Fibroblast of skin of left quadriceps (primary cell): Measurements from ENCODE around the gene ERVW-1.
"Not testable (repeated sequence)": the region's sequence is repeated elsewhere in the genome, so short reads cannot be mapped to it uniquely, and the experiment has no call there.

Experiments
- DNase-seq, 2 experiments: peaks; one replicate each; pipeline ENCODE4 v3.0.0-alpha.2; 2013; ENCODE audit warnings: low read depth in 2 of 2

Gene ERVW-1, protein sequence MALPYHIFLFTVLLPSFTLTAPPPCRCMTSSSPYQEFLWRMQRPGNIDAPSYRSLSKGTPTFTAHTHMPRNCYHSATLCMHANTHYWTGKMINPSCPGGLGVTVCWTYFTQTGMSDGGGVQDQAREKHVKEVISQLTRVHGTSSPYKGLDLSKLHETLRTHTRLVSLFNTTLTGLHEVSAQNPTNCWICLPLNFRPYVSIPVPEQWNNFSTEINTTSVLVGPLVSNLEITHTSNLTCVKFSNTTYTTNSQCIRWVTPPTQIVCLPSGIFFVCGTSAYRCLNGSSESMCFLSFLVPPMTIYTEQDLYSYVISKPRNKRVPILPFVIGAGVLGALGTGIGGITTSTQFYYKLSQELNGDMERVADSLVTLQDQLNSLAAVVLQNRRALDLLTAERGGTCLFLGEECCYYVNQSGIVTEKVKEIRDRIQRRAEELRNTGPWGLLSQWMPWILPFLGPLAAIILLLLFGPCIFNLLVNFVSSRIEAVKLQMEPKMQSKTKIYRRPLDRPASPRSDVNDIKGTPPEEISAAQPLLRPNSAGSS

DNA sequence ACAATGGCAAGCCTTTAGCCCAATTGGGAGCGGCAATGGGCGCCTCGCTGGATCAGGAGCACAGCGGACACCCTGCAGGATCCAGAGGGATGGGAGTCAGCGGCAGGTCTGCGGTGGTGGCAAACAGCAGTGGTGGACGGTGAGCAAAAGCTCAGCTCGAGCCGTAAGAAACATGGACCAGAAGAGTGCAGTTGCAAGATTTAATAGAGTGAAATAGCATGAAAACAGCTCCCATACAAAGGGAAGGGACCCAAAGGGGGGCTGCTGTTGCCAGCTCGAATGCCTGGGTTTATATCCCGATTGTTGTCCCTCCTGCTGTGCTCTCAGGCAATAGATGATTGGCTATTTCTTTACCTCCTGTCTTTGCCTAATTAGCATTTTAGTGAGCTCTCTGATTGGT, at the start of gene ERVW-1:
TSS of gene ERVW-1 (minus strand) at position 266 of the 400 bp plus-strand sequence. CDS start 7,565 bp downstream, outside the sequence.
- not testable (repeated sequence) for DNase-seq

DNA sequence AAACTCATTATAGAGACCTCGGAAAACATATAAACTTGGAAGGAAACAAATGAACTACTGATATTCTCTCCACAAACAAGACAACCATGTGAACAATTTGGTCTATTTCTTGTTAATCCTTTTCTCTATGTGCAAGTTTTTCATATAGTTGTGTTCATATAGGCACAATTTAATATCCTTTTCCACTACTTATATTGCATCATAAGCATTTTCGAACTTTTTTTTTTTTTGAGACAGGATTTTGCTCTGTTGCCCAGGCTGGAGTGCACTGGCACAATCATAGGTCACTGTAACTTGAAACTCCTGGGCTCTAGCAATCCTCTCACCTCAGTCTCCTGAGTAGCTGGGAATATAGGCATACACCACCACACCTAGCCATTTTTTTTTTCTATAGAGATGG, 45.4 kb upstream of the ERVW-1 start:
- no peak for DNase-seq

DNA sequence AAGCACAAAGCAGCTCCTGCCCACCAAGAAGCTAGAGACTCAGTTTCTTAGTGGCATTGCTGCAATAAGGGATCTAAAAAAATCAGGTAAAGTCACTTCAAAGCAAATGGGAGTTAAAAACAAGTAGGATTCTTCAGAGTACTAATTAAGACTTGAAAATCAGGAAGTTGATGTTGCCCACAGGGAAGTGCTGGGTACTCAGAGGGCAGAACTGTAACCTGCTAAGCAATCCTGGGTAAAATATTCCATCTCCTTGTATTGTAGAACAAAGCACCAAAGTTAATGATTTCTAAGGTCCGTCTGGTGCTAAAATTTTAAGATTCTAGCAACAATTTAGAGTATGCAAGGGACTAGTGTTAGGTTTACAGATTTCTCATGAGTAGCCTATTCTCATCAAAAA, 42.3 kb upstream of the ERVW-1 start:
- no peak for DNase-seq

DNA sequence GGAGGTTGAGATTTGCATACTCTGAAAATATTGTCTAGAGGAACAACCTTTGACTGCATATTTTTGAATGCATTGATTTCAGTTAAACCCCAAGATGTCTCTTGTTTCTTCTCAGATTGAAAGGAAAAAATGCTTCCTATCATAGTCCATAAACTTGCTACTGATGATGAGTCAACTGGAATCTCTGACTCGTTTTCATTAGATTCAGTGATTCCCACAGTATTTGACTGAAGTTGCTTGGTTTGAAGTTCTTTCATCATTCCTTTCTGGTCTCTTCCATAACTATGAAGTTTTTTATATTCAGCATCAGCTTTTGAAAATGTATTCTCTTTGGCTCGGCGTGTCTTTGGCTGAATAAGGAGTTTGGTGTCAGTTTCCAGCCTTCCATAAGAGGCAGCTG, 39.9 kb upstream of the ERVW-1 start:
- no peak for DNase-seq

DNA sequence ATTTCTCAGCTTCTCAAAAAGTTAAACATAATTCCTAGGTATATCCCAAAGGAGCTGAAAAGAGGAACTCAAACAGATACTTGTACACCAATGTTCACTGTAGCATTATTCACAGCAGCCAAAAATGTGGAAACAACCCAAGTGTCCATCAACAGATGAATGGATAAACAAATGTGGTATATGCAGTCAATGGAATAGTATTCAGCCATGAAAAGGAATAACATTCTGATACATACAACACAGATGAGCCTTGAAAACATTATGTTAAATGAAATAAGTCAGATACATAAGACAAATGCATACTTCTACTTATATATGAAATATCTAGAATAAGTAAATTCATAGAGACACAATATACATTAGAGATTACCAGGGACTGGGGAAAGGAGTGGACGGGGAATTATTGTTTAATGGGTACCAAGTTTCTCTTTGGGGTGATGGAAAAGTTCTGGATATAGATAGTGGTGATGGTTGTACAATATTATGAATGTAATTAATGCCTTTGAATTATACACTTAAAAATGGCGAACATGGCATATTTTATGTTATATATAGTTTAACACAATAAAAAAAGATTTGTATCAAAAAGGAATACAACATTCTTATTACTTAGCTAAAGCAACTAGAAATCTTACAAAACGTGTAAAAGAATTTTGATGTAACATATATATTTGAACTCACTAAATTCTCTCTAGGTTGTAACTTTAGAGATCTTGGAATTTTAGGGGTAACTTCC, 35.6 kb upstream of the ERVW-1 start:
- DNase-seq: no peak

DNA sequence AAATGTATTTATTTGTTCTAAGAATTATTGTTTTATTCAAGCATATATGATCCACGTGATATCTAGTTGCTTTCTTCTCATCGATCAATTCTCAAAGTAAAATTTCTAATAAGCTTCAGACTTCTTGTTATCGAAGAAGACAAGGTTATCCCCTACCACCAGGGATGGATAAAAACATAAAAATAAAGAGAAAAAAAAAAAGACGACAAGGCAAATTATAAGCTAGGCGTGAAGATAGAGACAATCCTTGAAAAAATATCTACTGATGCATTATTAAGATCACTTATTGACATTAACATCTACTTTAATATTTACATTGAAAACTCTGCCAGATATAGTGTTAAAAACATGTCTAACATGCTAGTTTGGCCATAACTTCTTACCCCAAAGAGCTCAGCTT, 31.2 kb upstream of the ERVW-1 start:
- DNase-seq: no peak

DNA sequence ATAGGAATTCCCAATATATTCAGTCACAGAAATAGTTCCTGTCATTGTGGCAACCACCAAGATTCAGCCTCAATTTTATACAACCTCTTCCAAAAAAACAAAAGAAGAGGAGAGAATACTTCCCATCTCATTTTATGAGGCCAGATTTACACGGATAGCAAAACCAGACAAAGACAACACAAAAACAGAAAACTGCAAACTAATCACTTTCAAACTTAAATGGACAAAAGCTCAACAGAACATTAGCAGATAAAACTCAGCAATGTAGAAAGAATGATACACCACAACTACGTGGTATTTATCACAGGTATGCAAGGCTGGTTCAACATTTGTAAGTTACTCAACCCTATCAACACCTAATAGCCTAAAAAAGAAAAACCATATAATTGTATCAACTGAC, 28.6 kb upstream of the ERVW-1 start:
- no peak for DNase-seq

DNA sequence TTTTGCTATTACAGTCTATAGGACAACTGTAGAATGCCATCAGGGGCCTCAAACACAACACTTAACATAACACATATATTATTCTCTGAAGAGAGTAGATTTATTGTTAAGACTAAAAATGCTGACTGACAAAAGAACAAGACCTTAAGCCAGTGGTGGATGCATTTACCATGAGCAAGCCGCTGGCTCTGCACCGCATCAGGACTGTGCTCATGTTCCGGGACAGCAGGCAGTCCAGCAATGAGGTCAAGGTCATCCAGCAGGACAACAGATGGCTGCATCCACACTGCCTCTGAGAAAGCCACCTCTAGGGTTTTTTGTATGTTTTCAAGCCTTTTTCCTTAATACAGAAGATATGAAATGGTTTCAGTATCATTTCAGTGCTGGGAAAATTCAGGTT, 26.8 kb upstream of the ERVW-1 start:
- DNase-seq: no peak

DNA sequence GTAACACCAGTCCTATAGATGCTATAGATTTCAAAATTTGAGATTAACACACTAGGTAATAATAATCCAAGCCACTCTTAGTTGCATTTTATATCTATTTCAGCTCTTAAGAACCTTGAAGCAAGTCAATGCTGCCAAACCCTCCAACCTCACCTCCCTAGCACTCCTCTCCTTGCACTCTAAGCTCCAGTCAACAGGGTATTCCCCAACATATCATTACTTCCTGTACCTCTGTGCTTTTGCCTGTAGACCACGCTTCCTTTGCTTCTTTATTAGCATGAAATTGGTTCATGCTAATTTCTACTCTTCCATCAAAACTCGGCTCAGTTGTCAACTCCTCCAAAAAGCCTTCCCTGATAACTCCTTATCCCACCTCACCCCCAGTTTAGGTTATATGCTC, 26.0 kb upstream of the ERVW-1 start:
- DNase-seq: no peak

DNA sequence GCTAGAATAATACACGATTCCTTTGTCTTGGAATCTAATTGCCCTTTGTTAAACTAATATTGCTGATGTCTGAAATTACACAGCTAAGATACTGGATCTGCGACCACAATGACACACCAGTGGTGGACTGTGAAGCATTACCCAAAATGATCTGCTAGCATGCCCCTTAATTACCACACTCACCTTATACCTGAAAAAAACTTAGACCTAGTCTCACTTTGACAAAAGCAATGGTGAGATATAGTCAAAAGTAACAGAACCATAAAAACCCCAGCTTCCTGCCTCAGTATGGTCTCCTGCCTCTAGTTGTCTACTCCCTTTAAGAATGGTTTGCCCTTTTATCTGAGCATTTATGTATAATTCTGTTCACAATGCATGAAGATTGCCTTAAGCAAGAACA, 20.8 kb upstream of the ERVW-1 start:
- no peak for DNase-seq

DNA sequence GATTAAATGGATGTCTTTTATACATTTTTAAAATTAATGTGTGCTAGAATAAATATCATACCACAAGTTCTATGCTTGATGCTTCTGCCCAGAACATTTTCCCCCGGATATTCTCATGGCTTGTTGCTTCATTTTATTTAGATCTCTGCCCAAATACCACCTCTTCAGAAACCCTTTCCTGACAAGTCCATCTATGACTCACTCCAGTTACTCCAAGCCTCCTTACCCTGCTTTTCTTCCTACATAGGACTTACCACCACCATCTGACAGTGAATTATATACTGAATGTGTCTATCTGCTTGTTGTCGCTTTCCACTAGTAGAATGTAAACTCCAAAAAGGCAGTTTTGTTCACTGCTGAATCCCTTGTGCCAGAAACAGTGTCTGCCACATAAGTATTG, 19.1 kb upstream of the ERVW-1 start:
- no peak for DNase-seq

DNA sequence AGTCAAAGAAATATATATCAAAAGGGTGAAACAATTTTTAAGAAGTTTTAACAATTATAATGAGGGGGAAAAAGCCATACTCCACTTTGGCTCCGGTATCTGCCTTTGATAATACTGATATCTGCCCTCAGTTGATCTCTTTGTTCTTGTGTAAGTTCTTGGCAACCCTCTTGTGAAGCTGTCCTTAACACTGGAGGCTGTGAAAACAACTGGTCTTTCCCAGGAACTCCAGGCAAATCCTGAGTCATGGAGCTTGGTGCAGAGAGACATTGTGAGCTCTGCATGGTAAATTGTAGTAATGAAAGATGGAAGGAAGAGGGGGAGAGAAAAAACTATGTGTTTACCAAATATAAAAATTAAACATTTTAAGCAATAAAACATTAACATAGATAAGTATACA, 11.9 kb upstream of the ERVW-1 start:
- DNase-seq: no peak

DNA sequence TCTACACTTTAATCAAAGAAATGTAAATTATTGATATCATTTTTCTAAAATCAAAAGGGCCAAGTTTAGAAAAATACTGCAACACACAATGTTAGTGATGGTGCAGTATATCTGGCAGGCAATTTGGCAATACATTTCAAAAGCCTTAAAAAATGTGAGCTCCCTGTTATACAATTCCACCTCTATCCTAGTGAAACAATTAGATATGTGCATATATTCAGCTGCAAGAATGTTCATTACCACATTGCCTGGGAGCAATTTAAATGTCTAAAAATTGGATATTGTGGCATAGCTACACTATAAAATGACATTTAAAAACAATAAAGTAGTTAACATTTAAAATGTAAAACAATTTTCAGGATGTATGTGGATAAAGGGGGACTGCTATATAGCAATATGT, 10.1 kb upstream of the ERVW-1 start:
- DNase-seq: no peak

DNA sequence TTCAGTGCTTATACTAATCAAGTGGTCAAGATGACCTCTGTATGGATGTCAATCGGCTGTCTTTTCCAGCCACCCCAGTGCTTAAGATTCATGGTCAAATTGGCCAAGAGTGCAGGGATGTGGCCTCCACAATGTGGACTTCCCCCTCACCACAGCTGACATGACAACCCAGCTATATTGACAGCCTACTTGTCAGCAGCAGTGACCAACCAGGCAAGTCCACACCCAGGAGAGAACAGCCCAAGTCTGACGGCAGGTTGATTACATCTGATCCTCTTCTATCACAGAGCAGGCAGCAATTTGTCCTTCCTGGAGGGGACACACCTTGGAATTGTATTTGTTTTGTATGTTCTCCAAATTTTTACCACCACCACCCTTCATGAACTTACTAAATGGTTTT, 8.2 kb upstream of the ERVW-1 start:
- no peak for DNase-seq

DNA sequence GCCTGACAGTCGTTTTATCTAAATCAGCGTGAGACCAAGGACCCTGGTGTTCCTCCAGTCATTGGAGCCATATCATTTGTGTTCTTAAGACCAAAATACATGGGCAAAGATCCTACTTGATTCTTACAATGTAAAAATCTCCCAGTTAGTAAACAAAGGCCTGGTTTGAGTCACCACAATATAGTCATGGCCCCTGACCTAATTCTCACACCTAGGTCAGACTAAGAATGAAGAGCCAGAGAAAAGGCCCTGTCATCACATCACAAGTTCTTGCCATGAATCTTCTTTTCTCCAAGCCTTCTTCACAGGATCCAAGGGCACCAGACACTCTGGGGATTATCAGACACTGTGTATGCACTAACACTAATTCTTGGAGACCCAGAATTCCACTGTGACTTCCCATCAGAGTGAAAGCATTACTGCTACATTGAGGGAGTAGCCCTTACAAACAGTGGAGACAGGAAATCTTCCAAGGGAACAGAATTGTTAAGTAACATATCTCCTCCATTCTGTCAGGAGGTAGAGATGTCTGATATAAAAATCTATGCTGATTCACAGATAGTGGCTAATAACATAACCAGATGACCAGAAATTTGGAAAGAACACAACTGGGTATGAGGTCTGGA, 7.6 kb upstream of the ERVW-1 start:
- no peak for DNase-seq

DNA sequence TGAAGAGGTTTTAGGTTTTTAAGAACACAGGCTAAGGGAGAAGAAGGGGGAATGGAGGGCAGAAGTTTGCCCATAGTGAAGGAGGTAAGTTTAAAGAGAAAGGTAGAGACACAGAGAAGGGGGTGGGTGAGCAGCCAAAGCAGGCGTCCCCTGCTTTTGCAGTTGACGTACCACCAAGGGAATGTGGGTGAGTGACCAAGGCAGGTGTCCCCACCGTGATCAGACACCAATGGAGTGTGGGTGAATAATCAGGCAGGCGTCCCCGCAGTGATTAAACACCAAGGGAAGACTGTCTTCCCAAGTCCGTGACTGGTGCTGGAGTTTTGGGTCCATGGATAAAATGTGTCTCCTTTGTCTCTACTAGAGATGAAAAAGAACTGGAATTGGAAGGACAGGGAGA, 6.5 kb upstream of the ERVW-1 start:
- DNase-seq: not testable (repeated sequence)

DNA sequence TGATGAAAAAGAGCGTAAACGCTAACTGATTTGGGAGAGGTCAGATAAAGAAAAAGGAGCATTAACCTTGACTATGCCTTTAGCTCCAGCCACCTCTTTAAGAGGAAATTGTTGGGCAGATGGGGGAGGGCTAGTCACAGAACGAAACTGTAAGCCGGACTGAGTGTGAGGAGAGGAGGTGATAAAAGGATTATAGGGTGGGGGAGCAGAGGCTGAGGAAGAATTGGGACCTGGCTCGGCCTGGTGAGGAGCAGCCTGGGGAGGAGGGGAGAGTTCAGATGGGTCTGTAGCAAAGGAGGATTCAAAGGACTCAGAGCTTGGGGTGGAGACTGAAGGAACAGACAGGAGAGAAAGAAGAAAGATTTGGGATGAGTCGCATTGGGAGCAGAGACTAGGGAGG, 5.9 kb upstream of the ERVW-1 start:
- not testable (repeated sequence) for DNase-seq

DNA sequence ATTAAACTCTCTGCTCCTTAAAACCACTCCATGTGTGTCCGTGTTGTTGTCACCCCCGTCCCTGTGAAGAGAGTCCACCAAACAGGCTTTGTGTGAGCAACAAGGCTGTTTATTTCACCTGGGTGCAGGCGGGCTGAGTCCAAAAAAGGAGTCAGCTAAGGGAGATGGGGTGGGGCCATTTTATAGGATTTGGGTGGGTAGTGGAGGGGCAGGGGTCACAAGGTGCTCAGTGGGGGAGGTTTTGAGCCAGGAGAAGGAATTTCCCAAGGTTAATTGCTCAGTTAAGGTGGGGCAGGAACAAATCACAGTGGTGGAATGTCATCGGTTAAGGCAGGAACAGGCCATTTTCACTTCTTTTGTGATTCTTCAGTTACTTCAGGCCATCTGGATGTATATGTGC, 1.4 kb upstream of the ERVW-1 start:
- not testable (repeated sequence) for DNase-seq

DNA sequence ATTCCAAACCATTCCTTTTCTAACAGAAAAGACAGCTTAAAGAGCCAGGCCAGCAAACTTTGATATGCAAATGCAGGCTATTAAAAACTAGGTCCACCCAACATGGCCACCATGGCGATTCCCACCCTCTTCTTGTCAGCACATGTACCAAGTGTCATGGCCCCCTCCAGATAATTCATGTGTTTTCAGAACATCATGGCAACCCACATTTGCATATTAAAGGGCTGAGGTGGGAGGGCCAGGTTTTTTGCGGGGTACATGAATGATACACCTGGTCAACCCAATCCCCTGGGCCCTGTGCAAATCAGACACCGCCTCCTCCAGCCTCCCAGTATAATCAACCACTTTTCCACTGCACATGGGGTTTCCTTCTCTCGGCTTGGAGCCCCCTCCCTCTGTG, 965 bp upstream of the ERVW-1 start:
- DNase-seq: no peak

DNA sequence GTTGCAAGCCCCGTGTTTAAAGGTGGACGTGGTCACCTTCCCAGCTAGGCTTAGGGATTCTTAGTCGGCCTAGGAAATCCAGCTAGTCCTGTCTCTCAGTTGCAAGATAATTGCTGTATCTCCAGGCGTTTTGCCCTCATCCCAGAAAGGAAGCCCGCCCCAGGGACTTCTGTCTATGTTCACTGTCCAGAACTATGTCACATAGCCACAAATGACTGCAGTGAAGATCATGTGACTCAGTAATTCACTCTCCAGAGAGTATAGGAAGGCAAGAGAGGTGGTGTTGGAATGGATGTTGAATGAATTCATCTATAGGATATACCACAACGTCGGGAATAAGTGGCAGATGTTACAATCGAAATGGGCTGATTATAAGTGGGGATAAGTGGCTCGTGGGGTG, 349 bp upstream of the ERVW-1 start:
- DNase-seq: no peak

DNA sequence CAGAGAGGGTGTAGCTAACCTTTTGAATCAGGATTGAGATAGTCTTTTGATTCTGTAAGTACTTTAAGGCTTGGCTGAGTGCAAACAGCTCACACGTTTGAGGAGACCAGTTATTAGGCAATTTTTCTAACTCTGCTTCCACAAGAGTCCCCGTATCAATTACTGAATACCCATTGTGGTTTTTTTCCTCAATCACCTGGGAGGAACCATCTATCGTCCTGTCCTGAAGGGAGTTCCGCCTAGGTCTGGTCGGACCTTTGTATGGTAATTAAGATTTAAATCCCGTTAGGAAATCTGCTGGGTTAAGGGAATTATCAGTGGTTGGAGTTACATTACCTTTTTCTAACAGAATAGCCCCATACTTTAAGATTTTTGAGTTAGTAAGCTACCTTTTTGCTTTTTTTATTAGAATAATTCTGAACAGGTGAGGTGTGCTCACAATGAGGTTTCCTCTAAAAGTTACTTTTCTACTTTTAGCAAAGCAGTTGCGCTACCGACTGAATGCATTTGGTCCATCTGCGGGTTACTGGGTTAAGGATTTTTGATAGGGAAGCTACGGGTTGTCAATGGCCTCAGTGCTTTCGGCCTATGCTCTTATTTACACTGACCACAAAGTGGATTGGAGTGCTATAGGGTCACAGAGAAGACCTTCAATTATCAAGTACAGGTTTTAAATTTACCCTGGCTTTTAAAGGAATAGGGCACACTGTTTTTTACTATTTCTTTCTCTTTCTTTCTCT, 1.7 kb downstream of the ERVW-1 start:
- not testable (repeated sequence) for DNase-seq

DNA sequence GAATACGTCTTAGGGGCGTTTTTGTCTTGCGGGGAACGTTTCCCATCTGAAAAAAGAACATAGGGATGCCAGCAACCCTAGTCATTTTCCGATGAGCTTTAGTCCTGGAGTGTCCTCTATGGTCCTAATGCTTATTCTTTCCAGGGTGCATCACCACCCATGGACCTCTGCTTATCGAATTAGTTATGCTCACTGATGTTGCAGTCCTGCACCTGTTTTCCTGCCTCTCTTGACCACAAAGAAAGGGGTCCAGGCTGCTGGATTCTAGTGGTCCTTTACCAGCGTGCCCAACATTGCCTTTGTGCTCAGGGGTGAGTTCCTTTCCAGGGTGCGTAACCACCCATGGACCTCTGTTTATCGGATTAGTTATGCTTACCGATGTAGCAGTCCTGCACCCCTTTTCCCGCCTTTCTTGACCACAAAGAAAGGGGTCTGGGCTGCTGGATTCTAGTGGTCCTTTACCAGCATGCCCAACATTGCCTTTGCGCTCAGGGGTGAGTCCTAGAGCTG, 2.4 kb downstream of the ERVW-1 start:
- not testable (repeated sequence) for DNase-seq
